ENCODE measurements around the gene EIF4E2. TPM values are rescaled to one million over a fixed set of nuclear protein-coding genes. Genes with fewer than 3 reads are reported as not detected.

Gene EIF4E2
- total and polyA plus RNA-seq, 2 of the 13 experiments (the other 11 are each of a cell fraction or from before 2014, with no cell fraction given): 25.0 to 101 TPM

GRCh38 chr2:232550354-232551249 lies at the start of gene EIF4E2, which contains the start of gene TIGD1 (continued):
- TF ChIP-seq ZNF772 (CRISPR knock-in tag; IDR thresholded peaks at IDR 0.05) (peak; percentile 100), AFF4 (CRISPR knock-in tag; IDR thresholded peaks at IDR 0.05) (peak; percentile 45; the same call in 1 of the 2 replicates), ZNF598 (CRISPR knock-in tag; IDR thresholded peaks at IDR 0.05; ENCODE audit: borderline replicate concordance) (peak; percentile 98), TP53 (CRISPR knock-in tag; conservative IDR thresholded peaks at IDR 0.05) (peak; percentile 93), GPBP1L1 (CRISPR knock-in tag; IDR thresholded peaks at IDR 0.05) (no peak), ZNF740 (CRISPR knock-in tag; IDR thresholded peaks at IDR 0.05) (peak; percentile 30), ZNF770 (CRISPR knock-in tag; IDR thresholded peaks at IDR 0.05) (peak; percentile 77; the same call in 1 of the 2 replicates), IKZF1 (IDR thresholded peaks at IDR 0.05) (no peak), ZEB1 (IDR thresholded peaks at IDR 0.05; ENCODE audit: insufficient replicate concordance, low read depth) (peak; percentile 86), NFE2L2 (IDR thresholded peaks at IDR 0.05; ENCODE audit: low read length) (no peak), MNT (IDR thresholded peaks at IDR 0.05) (peak; percentile 69), U2AF1 (optimal IDR thresholded peaks at IDR 0.05; ENCODE audit: low read depth, low read length) (peak; percentile 31), ATF7-NPFF (CRISPR knock-in tag; IDR thresholded peaks at IDR 0.05; ENCODE audit: low read depth) (peak; percentile 99), REPIN1 (CRISPR knock-in tag; IDR thresholded peaks at IDR 0.05; ENCODE audit: borderline replicate concordance, low read depth) (peak; percentile 100), ZNF263 (CRISPR knock-in tag; IDR thresholded peaks at IDR 0.05) (peak; percentile 79; the same call in 1 of the 2 replicates), HNRNPL (IDR thresholded peaks at IDR 0.05; ENCODE audit: low read depth, low read length) (peak; percentile 58; the same call in 1 of the 2 replicates), SCMH1 (CRISPR knock-in tag; IDR thresholded peaks at IDR 0.05; ENCODE audit: borderline replicate concordance) (no peak), SP5 (CRISPR knock-in tag; IDR thresholded peaks at IDR 0.05; ENCODE audit: borderline replicate concordance, low read depth) (peak; percentile 66; the same call in 1 of the 2 replicates)

Measured in HepG2 (cell line).